ENCODE measurements around the gene GLCCI1. TPM values are rescaled to one million over a fixed set of nuclear protein-coding genes. Genes with fewer than 3 reads are reported as not detected.
"Not testable (repeated sequence)": the region's sequence is repeated elsewhere in the genome, so short reads cannot be mapped to it uniquely, and the experiment has no call there.

GLCCI1 gene
- total and polyA plus RNA-seq, 11 donors, result 1.5 to 10.8 (median 6.3) TPM

DNA sequence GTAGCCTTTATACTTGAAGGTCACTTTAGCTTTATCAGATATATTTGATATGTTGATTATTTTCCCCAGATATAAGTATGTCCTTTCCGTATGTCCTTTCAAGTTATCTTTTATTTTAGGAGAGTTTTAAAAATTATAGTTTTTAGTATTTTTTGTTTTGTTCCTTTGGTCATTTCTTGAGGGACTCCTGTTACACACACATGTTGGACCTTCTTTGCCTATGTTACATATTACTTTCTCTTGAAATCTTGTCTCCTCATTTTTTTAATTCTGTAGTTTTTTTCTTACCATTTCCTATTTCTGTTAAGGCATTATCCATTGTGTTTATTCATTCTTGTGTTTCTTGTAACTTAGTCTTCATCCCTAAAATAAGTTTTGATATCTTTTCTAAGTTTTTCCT, 23.9 kb downstream of the GLCCI1 start:
- no peak overlapping the region for H3K4me3 ChIP-seq
- no peaks in the 10 kb centered on the region for H3K36me3 ChIP-seq
- TF ChIP-seq, protein P1, sequence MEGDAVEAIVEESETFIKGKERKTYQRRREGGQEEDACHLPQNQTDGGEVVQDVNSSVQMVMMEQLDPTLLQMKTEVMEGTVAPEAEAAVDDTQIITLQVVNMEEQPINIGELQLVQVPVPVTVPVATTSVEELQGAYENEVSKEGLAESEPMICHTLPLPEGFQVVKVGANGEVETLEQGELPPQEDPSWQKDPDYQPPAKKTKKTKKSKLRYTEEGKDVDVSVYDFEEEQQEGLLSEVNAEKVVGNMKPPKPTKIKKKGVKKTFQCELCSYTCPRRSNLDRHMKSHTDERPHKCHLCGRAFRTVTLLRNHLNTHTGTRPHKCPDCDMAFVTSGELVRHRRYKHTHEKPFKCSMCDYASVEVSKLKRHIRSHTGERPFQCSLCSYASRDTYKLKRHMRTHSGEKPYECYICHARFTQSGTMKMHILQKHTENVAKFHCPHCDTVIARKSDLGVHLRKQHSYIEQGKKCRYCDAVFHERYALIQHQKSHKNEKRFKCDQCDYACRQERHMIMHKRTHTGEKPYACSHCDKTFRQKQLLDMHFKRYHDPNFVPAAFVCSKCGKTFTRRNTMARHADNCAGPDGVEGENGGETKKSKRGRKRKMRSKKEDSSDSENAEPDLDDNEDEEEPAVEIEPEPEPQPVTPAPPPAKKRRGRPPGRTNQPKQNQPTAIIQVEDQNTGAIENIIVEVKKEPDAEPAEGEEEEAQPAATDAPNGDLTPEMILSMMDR (IDR thresholded peaks at IDR 0.05), result no peak
- no peak for TF ChIP-seq POLR2A (IDR thresholded peaks at IDR 0.05)
- H3K9me3 ChIP-seq, result peaks cover 0 to 39% (median 15%) of the 10 kb centered on the region in 12 donors
- intact Hi-C loops (cut with DNase I), result no loop called here
- no peak overlapping the region for H3K27ac ChIP-seq
- 95 to 100% (median 98%) methylated on average over 1 of the region's 1 CpG for WGBS, 4 donors
- H3K4me1 ChIP-seq, result peaks cover 0 to 19% (median 7%) of the 10 kb centered on the region in 12 donors
- DNase-seq (no peak), ATAC-seq (no peak)
- no peaks in the 10 kb centered on the region for H3K27me3 ChIP-seq

DNA sequence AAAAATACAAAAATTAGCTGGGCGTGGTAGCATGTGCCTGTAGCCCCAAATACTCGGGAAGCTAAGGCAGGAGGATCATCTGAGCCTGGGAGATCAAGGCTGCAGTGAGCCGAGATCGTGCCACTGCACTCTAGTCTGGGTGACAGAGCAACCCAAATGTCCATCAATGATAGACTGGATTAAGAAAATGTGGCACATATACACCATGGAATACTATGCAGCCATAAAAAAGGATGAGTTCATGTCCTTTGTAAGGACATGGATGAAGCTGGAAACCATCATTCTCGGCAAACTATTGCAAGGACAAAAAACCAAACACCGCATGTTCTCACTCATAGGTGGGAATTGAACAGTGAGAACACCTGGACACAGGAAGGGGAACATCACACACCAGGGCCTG, 26.8 kb downstream of the GLCCI1 start:
- H3K4me1 ChIP-seq; ATAC-seq; H3K27me3 ChIP-seq; H3K4me3 ChIP-seq; intact Hi-C loops (cut with DNase I); H3K27ac ChIP-seq; DNase-seq; H3K36me3 ChIP-seq: not testable (repeated sequence)
- WGBS, 4 donors, result 94 to 98% (median 96%) methylated on average over 6 of the region's 6 CpGs
- H3K9me3 ChIP-seq, result peaks cover 0 to 44% (median 20%) of the 10 kb centered on the region in 12 donors

DNA sequence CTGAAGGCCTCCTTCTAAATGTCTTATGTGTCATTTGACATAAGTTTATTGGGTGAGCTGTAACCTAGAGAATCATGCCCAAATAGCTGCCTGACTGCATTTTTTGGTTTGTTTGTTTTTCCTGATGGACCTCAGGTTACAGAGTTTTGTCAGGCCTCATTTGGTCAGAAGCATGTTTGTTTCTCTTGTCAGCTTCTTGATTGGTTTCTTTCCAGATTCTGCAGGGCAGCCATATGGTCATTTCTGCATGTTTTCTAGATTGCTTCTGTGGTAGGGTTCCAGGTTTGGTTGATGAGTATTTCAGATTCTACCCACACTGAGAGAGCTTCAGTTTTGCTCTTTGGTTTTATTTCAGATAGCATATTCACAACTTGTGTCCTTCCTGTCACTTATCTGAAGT, 28.0 kb downstream of the GLCCI1 start:
- Histone ChIP-seq H3K9me3 (peaks cover 0 to 50% (median 27%) of the 10 kb centered on the region in 12 donors), H3K4me1 (peaks cover 0 to 4% (median 0%) of the 10 kb centered on the region in 12 donors), H3K27ac (no peak overlapping the region), H3K36me3 (no peaks in the 10 kb centered on the region), H3K4me3 (no peak overlapping the region), H3K27me3 (no peaks in the 10 kb centered on the region)
- ATAC-seq, result no peak
- TF ChIP-seq POLR2A (IDR thresholded peaks at IDR 0.05), result no peak
- TF ChIP-seq, protein P1 (IDR thresholded peaks at IDR 0.05), result no peak
- no peak for DNase-seq
- intact Hi-C loops (cut with DNase I), result no loop called here

DNA sequence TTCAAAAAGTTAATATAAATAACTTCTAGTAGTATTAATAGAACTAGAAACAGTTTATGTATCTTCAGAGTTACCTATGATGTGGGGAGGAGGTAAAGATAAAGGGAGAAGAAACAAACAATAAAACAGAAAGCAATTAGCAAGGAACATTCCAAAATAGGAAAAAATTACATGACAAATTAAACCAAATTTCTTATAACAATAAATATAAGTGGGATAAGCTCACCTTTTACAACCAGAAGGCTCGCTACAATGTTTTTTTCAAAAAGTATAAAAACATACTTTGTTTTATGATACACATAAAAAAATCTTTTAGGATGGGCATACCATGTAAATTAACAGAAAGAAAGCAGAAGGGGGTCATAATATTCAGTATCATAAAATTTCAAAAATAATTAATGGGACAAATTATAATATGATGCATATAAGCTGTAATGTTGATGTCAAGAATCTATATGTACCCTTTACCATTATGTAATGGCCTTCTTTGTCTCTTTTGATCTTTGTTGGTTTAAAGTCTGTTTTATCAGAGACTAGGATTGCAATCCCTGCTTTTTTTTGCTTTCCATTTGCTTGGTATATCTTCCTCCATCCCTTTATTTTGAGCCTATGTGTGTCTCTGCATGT, 31.8 kb downstream of the GLCCI1 start:
- 36 to 99% (median 51%) methylated on average over 1 of the region's 1 CpG for WGBS, 4 donors
- ATAC-seq, result no peak
- TF ChIP-seq POLR2A (IDR thresholded peaks at IDR 0.05), result no peak
- TF ChIP-seq, protein P1 (IDR thresholded peaks at IDR 0.05), result no peak

DNA sequence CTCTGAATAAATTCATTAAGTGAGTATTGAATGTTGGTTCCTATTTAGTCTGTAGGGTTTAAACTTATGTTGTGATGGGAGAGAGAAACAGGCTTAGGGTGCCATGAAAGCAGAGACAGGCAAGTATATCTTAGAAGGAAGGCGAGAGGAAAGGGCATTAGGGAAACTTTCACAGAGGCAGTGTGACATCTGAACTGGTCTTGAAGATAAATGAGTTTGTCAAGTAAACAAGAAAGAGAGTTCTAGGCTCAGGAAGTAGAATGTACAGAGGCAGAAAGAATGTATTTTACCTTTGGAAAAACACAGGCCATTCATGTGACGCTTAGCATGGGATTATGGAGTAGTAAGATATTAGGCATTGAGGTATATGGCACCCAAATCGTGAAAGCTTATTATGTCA, 34.5 kb downstream of the GLCCI1 start:
- DNase-seq (no peak), ATAC-seq (no peak)
- Histone ChIP-seq H3K4me1 (peaks cover 0 to 3% (median 0%) of the 10 kb centered on the region in 12 donors), H3K27me3 (no peaks in the 10 kb centered on the region), H3K36me3 (peaks cover 0 to 34% (median 5%) of the 10 kb centered on the region in 9 donors), H3K4me3 (no peak overlapping the region), H3K27ac (no peak overlapping the region), H3K9me3 (peaks cover 0 to 25% (median 10%) of the 10 kb centered on the region in 12 donors)
- TF ChIP-seq, protein P1 (IDR thresholded peaks at IDR 0.05), result no peak
- TF ChIP-seq POLR2A (IDR thresholded peaks at IDR 0.05), result no peak
- 80 to 95% (median 84%) methylated on average over 3 of the region's 3 CpGs for WGBS, 4 donors
- intact Hi-C loops (cut with DNase I), result no loop called here

More for the DNA sequence above, 31.8 kb downstream of the GLCCI1 start:
- peaks cover 0 to 17% (median 0%) of the 10 kb centered on the region in 9 donors for H3K36me3 ChIP-seq
- peaks cover 0 to 4% (median 0%) of the 10 kb centered on the region in 12 donors for H3K4me1 ChIP-seq
- no peak overlapping the region for H3K4me3 ChIP-seq
- no peak for DNase-seq
- peaks cover 0 to 25% (median 11%) of the 10 kb centered on the region in 12 donors for H3K9me3 ChIP-seq
- intact Hi-C loops (cut with DNase I), result no loop called here
- H3K27me3 ChIP-seq, result no peaks in the 10 kb centered on the region
- no peak overlapping the region for H3K27ac ChIP-seq
